GM11168 (cell line): Measurements from ENCODE around the gene ZMIZ1.

Experiments
- in situ Hi-C: fragments of 300-500 bp; cut with MboI; formaldehyde crosslinking; loops from one replicate; pipeline ENCODE4 v1.12.0; 2022; ENCODE audit warnings: low sequenced_read_pairs; ENCODE audit not compliant: unreplicated experiment

ZMIZ1 gene

GRCh38 chr10:79078367-79079053 lies 9.7 kb downstream of the ZMIZ1 start:
- in situ Hi-C loops, result no loop called here

- in situ Hi-C loops, result no loop called here
These were observed 10.3 kb downstream of the ZMIZ1 start for GRCh38 chr10:79079054-79079397.

- in situ Hi-C loops, result no loop called here
These were observed 11.0 kb downstream of the ZMIZ1 start for GRCh38 chr10:79079490-79080355.

DNA sequence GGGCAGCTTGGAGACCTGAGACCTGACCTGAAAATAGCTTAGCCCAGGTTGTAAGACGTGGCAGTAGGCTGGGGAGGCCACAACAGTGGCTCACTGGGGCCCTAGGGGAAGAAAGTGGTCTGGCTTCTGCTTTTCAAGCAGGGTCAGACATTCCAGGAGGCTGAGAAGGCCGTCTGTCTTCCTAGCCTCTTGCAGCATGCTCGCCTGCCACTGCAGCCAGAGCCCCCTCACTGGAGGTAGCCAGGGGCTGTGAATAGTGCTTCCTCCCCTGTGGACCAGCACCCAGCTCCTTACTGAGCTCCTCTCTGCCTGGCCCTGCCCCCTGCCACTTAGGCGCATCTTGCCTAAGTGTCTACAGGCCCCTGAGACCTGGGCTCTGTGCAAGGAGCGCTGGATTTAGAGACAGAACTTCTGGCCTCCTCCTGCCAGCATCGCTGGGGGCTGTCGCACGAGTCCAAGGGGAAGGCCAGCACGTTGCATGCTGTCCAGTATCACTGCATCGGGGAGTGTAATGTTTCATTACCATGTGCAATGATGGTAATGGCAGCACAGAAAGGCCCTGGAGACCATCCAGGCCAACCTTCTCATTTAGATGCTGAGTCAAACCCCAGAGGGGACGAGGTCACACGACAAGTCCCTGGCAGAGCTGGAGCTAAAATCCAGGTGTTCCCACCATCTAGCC lies 12.7 kb downstream of the ZMIZ1 start:
- in situ Hi-C loops, result no loop called here

- in situ Hi-C loops, result no loop called here
These were observed 13.2 kb downstream of the ZMIZ1 start for GRCh38 chr10:79082035-79082373.

- in situ Hi-C loops, result no loop called here
These were observed 14.1 kb downstream of the ZMIZ1 start for GRCh38 chr10:79082631-79083596.

DNA sequence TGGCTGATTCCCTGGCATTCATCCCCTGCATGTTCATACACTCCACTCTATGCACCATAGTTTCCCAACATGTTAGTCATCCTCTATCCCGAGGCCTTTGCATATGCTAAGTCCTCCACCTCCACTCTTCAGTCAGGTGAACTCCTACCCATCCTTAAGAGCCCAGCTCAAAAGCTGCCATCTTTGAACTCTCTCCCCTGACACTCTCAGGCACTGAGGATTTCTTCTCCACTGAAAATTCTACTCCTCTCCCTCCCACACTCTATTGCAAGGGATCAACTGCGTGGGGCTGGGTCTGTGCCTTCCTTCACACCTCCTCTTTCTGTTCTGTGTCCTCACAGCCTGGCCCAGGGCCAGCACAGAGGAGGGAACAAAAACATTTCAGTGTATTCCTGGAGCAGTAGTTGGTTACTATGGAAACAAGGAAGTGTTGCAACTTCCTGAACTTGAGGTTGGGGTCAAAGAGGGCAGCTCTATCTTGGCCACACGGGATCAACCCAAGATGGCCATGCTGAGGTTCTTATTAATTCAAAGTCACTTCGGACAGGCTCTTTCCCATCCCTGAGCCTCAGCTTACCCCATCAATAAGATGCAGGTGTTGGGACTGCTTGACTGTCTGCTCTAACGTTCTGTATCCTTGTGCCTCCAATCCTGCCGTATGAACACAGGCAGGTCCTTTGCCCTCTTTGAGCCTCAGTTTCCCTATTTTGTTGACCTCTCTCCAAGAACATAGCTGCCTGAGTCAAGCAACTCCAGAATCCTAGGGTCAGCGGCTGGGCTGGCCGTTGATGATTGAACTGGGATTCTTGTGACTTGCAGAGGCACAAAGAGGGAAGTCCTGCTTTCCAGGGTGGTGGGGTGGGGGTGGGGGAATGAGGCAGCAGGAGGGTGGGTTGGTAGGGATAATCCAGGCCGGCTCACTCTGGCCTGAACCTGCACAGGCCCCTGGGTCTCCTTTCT lies 15.5 kb downstream of the ZMIZ1 start:
- in situ Hi-C loops, result no loop called here

DNA sequence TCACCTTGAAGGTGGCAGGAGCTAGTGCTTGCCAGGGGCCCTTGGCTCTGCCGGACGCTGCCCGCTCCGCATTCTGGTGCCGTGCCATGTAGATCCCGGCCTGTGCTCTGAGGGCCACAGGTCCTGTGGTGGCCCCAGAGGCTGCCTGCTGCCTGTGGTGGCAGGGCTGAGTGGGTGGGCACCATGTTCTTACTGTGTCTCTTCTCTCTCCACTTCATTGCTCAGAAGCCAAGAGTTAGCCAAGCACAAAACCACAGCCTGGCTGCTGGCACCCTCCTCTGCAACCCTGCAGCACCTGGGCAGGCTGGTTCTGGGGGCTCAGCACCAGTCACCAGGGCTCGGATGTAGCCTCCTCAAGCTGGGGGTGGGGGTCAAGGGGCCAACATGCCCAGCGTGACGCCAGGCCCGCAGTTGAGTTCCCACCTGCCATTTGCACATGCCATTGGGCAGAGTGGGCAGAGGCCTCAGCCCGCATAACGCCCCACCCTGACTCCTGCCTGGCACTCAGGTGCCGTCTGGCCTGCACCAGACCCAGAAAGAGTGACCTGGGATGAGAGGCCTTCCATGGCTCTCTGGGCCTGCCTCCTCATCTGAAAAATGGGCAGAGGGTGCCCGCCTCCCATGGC lies 16.3 kb downstream of the ZMIZ1 start:
- in situ Hi-C loops, result no loop called here

DNA sequence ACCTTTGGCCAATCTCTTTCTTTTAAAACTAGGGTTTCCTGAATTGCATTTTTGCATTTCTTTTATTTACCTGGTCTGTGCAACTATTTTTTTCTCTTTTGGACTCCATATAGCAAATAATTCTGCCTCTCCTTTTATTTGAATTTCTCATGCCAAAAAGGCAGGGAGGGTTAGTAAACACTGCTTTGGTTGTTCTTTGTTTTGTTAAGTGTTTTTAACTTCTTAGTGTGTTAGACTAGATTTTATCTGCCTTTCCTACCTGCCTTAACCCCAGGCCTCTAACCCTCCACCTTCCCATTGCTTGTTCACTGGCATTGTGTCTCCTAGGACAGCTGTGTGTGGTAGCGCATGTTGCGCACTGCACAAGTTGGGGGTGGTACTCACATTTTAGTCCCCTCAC lies 18.1 kb downstream of the ZMIZ1 start:
- in situ Hi-C loops, result no loop called here

GRCh38 chr10:79087721-79088120 lies 19.0 kb downstream of the ZMIZ1 start:
- in situ Hi-C loops, result no loop called here

DNA sequence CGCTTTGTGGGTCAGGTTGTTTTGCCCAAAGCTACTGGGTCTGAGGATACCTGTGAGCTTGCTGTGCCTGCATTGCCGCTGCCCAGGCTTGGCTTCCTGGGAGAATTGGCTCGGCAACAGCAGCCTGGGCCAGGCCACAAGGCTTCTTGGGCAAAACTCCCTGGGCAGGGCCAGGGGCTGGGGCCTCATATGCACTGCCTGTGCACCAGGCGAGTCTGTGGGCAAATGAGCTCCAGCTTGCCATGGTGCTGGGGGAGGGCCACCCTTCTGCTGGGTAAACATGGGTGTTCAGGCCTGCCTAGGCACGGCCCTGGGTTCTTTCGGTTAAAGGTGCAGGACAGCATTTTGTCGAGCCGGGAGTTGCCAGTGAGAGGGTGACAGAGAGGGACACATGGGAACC lies 19.4 kb downstream of the ZMIZ1 start:
- in situ Hi-C loops, result no loop called here

GRCh38 chr10:79088613-79089355 lies 20.0 kb downstream of the ZMIZ1 start:
- in situ Hi-C loops, result no loop called here

- in situ Hi-C loops, result no loop called here
These were observed 20.9 kb downstream of the ZMIZ1 start for GRCh38 chr10:79089632-79090031.

- in situ Hi-C loops, result no loop called here
These were observed 21.5 kb downstream of the ZMIZ1 start for GRCh38 chr10:79090134-79090803.

GRCh38 chr10:79092292-79092896 lies 23.6 kb downstream of the ZMIZ1 start:
- in situ Hi-C loops, result no loop called here

DNA sequence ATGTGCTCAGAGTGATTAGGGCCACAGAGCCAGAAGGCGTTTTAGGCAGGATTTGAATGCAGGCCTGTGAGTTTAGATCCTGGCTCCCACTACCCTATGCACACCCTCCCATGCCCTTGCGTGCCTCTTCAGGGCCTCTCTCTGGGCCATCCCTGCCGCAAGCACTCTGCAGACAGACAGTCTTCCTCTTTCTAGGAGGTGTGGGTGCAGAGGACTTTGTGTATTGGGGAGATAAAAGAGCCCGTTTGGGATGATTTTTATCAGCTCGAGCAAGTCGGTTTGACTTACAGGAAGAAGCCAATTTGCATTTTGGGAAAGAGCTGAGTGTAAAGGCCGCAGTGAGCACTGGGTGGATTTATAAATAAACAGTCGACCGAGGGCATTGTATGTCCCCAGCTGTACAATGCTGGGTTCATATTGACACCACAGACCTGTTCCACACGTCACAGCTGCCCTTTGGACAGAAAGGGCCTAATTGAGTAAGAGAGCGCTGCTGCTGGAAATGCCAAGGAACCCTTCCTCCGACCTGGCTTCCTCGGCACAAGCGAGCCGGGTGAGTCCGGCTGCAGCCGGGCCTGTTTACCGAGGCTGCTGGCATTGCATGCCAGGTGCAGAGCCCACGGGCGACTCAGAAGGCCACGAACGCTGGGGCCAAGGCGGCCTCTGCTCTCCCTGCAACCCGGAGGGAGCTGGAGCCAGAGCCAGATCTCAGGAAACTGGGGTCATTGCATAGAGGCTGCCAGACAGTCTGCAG lies 25.1 kb downstream of the ZMIZ1 start:
- in situ Hi-C loops, result no loop called here
